GM12878 (cell line): ENCODE data around the gene IL11. TPM values are rescaled to one million over a fixed set of nuclear protein-coding genes. Genes with fewer than 3 reads are reported as not detected.

Experiments
- ATAC-seq: fragments of 200-7000 bp; cut with Tn5 transposase; 3 replicates; pipeline ENCODE4 v1.9.1; 2020; ENCODE audit warnings: mild to moderate bottlenecking, moderate library complexity
- BruUV-seq: library from RNA; stranded (reverse); fragments of 400-500 nt; replicated peaks from 2 replicates; lab custom pipeline; 2021; lab: Mats Ljungman, UMichigan
- CTCF ChIA-PET: fragments of 300-600 bp; sonication (Branson Sonifier 250); formaldehyde crosslinking; extraction: SDS; loops from one replicate; lab custom pipeline; 2021; ENCODE audit warnings: inconsistent platforms; lab: Yijun Ruan, JAX
- POLR2A ChIA-PET: fragments of 350-600 bp; formaldehyde crosslinking; extraction: SDS; loops from one replicate; lab custom pipeline; 2021; ENCODE audit warnings: inconsistent platforms; lab: Charles Lee
- RAD21 ChIA-PET: fragments of 300-600 bp; sonication (Branson Sonifier 250); formaldehyde crosslinking; loops from one replicate; lab custom pipeline; 2023; ENCODE audit warnings: antibody characterized with exemption; ENCODE audit not compliant: unreplicated experiment; lab: Charles Lee
- SMC1A ChIA-PET: fragments of 300-600 bp; sonication (Branson Sonifier 250); formaldehyde crosslinking; loops from one replicate; lab custom pipeline; 2023; ENCODE audit not compliant: unreplicated experiment, uncharacterized antibody; lab: Charles Lee
- DNase-seq: peaks from one replicate; pipeline ENCODE4 v3.0.0-alpha.2; 2011; ENCODE audit warnings: low read depth, low spot score
- FAIRE-seq: peaks from 3 replicates; lab custom pipeline; 2011; peaks lifted over from hg19 to GRCh38; lab: Jason Lieb, UNC
- H2AFZ ChIP-seq: 2 replicates; pipeline ENCODE4 v1.6.0; 2011; ENCODE audit warnings: low read depth, low read length, control low read depth; ENCODE audit not compliant: control insufficient read depth
- H3K27ac ChIP-seq: 2 replicates; pipeline ENCODE4 v1.5.1; 2011; ENCODE audit warnings: control low read depth; ENCODE audit not compliant: control insufficient read depth, insufficient read depth
- H3K27me3 ChIP-seq, 2 experiments: replicated peaks in 1 of 2; 2 replicates each; pipeline versions ENCODE4 v1.6.0 to v1.6.1; 2011; ENCODE audit warnings: low read length in 1 of 2; ENCODE audit not compliant: control insufficient read depth in 2 of 2, insufficient read depth in 2 of 2
- H3K36me3 ChIP-seq, 2 experiments: 2 replicates each; pipeline ENCODE4 v1.5.1; 2011; ENCODE audit warnings: low read length in 1 of 2; ENCODE audit not compliant: control insufficient read depth in 2 of 2, insufficient read depth in 2 of 2
- H3K4me1 ChIP-seq: 2 replicates; pipeline ENCODE4 v1.6.1; 2011; ENCODE audit warnings: mild to moderate bottlenecking, low read length, moderate library complexity, mixed read lengths; ENCODE audit not compliant: control insufficient read depth, insufficient read depth
- H3K4me2 ChIP-seq: 2 replicates; pipeline ENCODE4 v1.6.0; 2011; ENCODE audit warnings: control low read depth; ENCODE audit not compliant: control insufficient read depth, insufficient read depth
- H3K4me3 ChIP-seq: fragments of 200-600 bp; sonication (generic); 2 replicates; pipeline ENCODE4 v1.5.1; 2016
- H3K79me2 ChIP-seq: 2 replicates; pipeline ENCODE4 v1.6.0; 2011; ENCODE audit warnings: low read length; ENCODE audit not compliant: control insufficient read depth, insufficient read depth
- H3K9ac ChIP-seq: 2 replicates; pipeline ENCODE4 v1.8.0; 2011; ENCODE audit warnings: low read length, control low read depth, mixed read lengths; ENCODE audit not compliant: control insufficient read depth, insufficient read depth
- H3K9me3 ChIP-seq: replicated peaks from 3 replicates; pipeline ENCODE4 v1.5.1; 2011; ENCODE audit warnings: mild to moderate bottlenecking, low read length; ENCODE audit not compliant: control insufficient read depth, insufficient read depth
- H4K20me1 ChIP-seq: 2 replicates; pipeline ENCODE4 v1.6.0; 2011; ENCODE audit not compliant: control insufficient read depth, insufficient read depth
- EP300 ChIP-seq, 2 experiments: fragments of 150-350 bp in 1 of 2; IDR thresholded peaks; 2 replicates each; pipeline ENCODE4 v1.6.1; 2011 to 2012; ENCODE audit warnings: low read depth in 2 of 2, low read length in 2 of 2, borderline replicate concordance in 1 of 2, improper control_type of control experiment in 1 of 2, inconsistent platforms in 1 of 2; ENCODE audit not compliant: control insufficient read depth in 1 of 2
- HSF1 ChIP-seq: fragments of 150-350 bp; IDR thresholded peaks from 2 replicates; pipeline ENCODE4 v1.6.1; 2014; ENCODE audit warnings: mild to moderate bottlenecking, low read depth, low read length
- KDM1A ChIP-seq: fragments of 200-600 bp; sonication (generic); IDR thresholded peaks from 2 replicates; pipeline ENCODE4 v1.6.1; 2016; ENCODE audit warnings: borderline replicate concordance
- NRF1 ChIP-seq: conservative IDR thresholded peaks from 2 replicates; pipeline ENCODE4 v1.6.1; 2011; ENCODE audit warnings: mild to moderate bottlenecking, low read depth, low read length, improper control_type of control experiment
- PAX8 ChIP-seq: fragments of 450-650 bp; IDR thresholded peaks from 2 replicates; pipeline ENCODE4 v1.6.1; 2017; ENCODE audit warnings: mild to moderate bottlenecking, moderate library complexity
- SREBF2 ChIP-seq: IDR thresholded peaks from 2 replicates; pipeline ENCODE4 v1.6.1; 2012; ENCODE audit warnings: mild to moderate bottlenecking, low read length
- WGBS: methylation state at CpG from one replicate; pipeline ENCODE4 v1.1.6; 2016; ENCODE audit warnings: low lambda C conversion rate; ENCODE audit not compliant: insufficient replicate concordance, insufficient coverage; ENCODE audit errors: missing lambda C conversion rate; 5-methylcytosine and 5-hydroxymethylcytosine counted together
- in situ Hi-C: fragments of 300-500 bp; cut with MboI; formaldehyde crosslinking; loops from 9 replicates; pipeline ENCODE4 v1.14.3; 2018; ENCODE audit warnings: mixed read lengths
- intact Hi-C: fragments of 100-400 bp; cut with micrococcal nuclease; formaldehyde crosslinking; loops from one replicate; pipeline ENCODE4 v1.14.2; 2022; ENCODE audit not compliant: unreplicated experiment
- polyA plus RNA-seq, 11 experiments: library from polyadenylated mRNA; depleted of rRNA in 4 of 11; unstranded in 6 of 11; stranded (reverse) in 5 of 11; fragments of >200 nt; fragmentation: Nextera tagmentation in 4 of 11; fragmentation: Illumina TruSeq in 1 of 11; extraction: Ambion mirVana in 4 of 11; extraction: Trizol in 1 of 11; gene quantifications; 1 replicate in 1 of 11; 2 replicates in 10 of 11; pipeline versions ENCODE4 v1.2.1 to v1.2.3, GENCODE V29; 2011 to 2016; ENCODE audit warnings: inconsistent platforms in 2 of 11, missing spikeins in 2 of 11, low read depth in 1 of 11
- total RNA-seq, 4 experiments: library from RNA; depleted of rRNA in 3 of 4; stranded (reverse); fragments of >200 nt in 3 of 4; fragmentation: Illumina TruSeq in 1 of 4; extraction: Trizol in 1 of 4; gene quantifications; 2 replicates each; pipeline versions ENCODE4 v1.2.1 to v1.2.3, GENCODE V29; 2013 to 2021
- TF ChIP-seq, protein P1 (sequence below): IDR thresholded peaks from 2 replicates; pipeline ENCODE4 v1.6.1; 2011; ENCODE audit warnings: borderline replicate concordance, low read depth, mild to moderate bottlenecking, moderate library complexity, low read length; ENCODE audit not compliant: insufficient read depth, poor library complexity, severe bottlenecking

IL11 gene
- total and polyA plus RNA-seq, 10 of the 15 experiments (the other 5 are each of a cell fraction or from before 2014, with no cell fraction given): 0.15 TPM; not detected in 9

DNA sequence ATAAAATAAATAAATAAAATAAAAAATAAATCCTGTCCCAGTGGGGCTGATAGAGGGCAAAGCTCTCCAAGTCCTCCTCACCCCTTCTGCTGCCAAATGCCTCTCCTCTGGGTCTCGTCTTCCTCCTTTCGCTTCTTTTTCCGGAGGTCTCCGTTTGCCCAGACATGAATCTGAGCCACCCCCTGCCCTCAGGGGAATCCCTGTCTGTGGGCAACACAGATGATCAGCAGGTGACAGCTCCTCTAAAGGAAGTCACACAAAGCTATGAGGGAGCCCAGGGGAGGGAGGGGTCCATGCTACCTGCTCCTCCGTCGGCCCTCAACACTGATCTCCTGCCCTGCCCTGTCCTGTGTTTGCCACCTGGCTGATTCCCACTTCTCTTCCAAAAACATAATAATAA is 45.6 kb downstream of the IL11 start:
- no peak overlapping the region for H3K9ac ChIP-seq
- H3K9me3 ChIP-seq: no peaks in the 10 kb centered on the region
- no peaks in the 10 kb centered on the region for H3K4me1 ChIP-seq
- no peak overlapping the region for H3K4me3 ChIP-seq
- FAIRE-seq (no peak), DNase-seq (no peak), ATAC-seq (no peak)
- RAD21 ChIA-PET: interaction anchor here (1.0 kb wide), 1 partner anchor 15 kb away, joined by 3 read pairs; the partner anchor contains the start of gene KMT5C
- 83% methylated on average over 6 of the region's 6 CpGs for WGBS
- SMC1A ChIA-PET: no interaction called here
- BruUV-seq: no TSS peak
- no peak for TF ChIP-seq PAX8
- no peak for TF ChIP-seq HSF1
- TF ChIP-seq NRF1: no peak
- no peak for TF ChIP-seq SREBF2
- no peak for TF ChIP-seq EP300 (IDR thresholded peaks at IDR 0.05; ENCODE audit: borderline replicate concordance in 1 of 2, control insufficient read depth in 1 of 2, low read depth in 2 of 2, low read length in 2 of 2)
- TF ChIP-seq, protein P1, sequence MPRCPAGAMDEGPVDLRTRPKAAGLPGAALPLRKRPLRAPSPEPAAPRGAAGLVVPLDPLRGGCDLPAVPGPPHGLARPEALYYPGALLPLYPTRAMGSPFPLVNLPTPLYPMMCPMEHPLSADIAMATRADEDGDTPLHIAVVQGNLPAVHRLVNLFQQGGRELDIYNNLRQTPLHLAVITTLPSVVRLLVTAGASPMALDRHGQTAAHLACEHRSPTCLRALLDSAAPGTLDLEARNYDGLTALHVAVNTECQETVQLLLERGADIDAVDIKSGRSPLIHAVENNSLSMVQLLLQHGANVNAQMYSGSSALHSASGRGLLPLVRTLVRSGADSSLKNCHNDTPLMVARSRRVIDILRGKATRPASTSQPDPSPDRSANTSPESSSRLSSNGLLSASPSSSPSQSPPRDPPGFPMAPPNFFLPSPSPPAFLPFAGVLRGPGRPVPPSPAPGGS: no peak
- no peak for TF ChIP-seq KDM1A
- no peak overlapping the region for H3K4me2 ChIP-seq
- intact Hi-C loops (no loop called here), in situ Hi-C loops (no loop called here)
- H3K36me3 ChIP-seq: no peaks in the 10 kb centered on the region
- no peak overlapping the region for H3K27ac ChIP-seq
- no peaks in the 10 kb centered on the region for H4K20me1 ChIP-seq
- H2AFZ ChIP-seq: peak overlapping the region; percentile 3; the same call in 1 of the 2 replicates
- no peaks in the 10 kb centered on the region for H3K79me2 ChIP-seq
- CTCF ChIA-PET: interaction anchor here (1.4 to 1.5 kb wide), 2 partner anchors 22 to 65 kb away, joined by 3 read pairs; no protein-coding TSS in a partner anchor
- no peaks in the 10 kb centered on the region for H3K27me3 ChIP-seq
- POLR2A ChIA-PET: interaction anchor here (2.2 kb wide), 1 partner anchor 14 kb away, joined by 7 read pairs; the partner anchor contains the start of gene KMT5C
